SKM-1 treated with dmso at 0.1 percent for 144 hours (cell line): ENCODE measurements around the gene LRRC71.

ENCODE experiments used
- DNase-seq: peaks from one replicate; lab custom pipeline; 2025; ENCODE audit not compliant: unreplicated experiment; lab: John Stamatoyannopoulos, UW

The LRRC71 gene

DNA sequence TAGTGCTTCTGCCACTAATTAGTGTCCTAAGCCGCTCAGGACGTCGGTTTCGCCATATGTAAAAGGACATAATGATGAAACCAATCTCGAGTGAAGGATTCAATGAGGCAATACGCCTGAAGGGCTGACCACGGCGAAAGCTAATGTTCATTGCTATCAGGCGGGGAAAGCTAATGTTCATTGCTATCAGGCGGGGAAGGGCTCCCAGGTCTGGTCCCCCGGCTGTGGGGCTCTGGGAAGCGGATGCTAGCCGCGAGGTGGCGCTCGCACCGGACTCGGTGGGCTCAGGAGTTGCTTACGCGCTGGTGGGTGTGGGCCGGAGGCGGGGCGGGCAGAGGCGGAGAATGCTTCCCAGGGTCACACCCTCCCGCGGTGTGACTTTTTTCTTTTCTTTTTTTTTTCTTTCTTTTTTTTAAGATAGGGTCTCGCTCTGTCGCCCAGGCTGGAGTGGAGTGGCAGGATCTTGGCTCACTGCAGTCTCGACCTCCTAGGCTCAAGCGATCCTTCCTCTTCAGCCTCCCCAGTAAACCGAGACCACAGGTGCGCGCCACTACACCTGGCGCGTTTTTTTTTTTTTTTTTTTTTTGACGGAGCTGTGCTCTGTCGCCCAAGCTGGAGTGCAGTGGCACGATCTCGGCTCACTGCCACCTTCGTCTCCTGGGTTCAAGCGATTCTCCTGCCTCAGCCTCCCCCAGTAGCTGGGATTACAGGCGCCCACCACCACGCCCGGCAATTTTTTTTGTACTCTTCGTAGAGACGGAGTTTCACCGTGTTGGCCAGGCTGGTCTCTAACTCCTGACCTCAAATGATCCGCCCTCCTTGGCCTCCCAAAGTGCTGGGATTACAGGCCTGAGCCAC lies 28.0 kb upstream of the LRRC71 start:
- peak; percentile 84 for DNase-seq

DNA sequence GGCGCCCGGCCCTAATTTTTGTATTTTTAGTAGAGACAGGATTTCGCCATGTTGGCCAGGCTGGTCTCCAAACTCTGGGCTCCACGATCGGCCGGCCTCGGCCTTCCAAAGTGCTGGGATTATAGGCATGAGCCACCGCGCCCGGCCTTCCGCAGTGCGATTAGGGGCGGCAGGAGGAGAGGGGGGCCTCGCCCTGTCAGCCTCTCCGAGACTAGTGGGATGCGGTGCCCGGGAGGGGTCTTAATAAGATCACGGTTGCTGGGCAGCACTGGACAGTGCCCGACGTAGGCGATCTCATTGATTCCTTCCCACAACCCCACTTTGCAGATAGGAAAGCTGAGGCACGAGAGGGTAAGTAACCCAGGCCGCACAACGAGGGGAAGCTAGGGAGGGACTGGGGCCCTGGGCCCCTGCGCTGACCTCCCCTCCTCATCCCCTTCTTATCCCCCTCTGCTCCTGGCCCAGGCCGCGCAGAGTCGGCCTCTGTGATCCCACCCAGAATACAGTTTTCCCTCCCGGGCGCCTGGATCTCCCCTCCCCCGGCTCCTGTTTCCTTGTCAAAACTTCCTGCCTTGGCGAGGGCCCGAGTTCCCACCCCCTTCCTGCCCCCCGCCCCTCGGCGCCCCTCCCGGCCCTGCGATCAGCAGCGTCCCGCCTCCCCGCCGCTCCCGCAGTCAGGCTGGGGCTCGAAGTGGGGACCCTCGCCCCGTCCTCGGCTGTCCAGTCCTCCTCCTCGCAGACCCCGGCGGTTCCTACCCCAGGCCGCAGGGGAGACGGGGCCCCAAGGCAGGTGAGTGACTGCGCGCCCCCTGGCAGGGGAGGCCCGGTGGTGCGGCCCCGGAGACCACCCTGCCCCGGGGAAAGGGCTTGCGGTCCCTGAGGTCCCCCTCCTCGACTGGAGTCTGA lies 27.1 kb upstream of the LRRC71 start, which contains the start of gene PEAR1:
TSS of gene PEAR1 (plus strand) at position 671 of the 906 bp plus-strand sequence. CDS start 10,209 bp downstream, outside the sequence.
- no peak for DNase-seq

DNA sequence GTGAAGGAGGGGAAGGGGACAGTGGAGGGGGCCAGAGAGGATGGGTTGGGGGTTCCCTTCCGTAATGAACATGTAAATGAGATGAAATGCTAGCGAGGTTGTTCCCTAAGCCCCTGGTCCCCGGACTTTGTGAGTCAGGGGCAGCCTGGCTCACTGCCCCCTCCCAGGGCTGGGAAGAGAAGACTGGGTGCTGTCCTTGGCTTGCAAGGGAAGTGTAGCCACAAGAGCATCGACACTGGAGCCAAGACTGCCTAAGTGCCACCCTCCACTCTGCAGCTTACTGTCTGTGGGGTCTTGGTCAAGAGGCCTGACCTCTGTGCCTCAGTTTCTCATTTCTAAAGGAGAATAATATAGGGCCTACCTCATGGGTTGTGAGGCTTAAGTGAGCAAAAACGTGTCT lies 26.4 kb upstream of the LRRC71 start:
- no peak for DNase-seq

DNA sequence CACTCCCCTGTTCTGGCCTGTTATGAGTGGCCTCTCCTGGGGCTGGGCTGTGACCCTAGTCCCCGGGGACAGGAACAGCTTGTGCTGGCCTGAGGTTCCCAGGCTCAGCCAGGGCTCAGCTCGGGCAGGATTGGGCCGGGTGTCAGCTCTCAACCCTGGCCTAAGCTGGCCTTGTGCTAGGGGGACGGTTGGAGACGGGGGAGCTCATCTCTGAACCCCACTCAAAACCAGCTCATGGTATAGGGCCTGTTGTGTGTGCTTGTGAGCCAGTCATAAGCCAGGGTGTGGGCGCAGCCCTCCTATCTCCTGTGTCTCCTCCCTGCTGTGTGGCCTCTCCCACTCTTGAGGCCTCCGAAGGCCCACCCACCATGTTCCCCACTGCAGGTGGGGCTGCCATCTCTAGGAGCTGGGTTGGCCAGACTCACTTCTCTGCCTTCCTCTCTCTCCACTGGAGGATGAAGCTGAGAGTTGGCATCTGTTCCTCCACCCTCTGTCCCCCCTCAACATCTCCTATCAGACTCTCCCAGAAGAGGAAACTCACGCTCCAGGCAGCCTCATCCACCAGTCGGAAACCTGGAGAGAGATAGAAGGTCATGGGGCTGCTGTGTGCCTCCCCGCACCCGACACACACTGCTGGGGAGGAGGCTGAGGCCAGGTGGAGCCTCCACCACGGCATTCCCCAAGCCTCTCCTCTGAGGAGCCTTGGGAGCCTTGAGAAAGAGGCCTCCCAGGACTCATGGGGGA lies 25.5 kb upstream of the LRRC71 start:
- DNase-seq, result no peak

DNA sequence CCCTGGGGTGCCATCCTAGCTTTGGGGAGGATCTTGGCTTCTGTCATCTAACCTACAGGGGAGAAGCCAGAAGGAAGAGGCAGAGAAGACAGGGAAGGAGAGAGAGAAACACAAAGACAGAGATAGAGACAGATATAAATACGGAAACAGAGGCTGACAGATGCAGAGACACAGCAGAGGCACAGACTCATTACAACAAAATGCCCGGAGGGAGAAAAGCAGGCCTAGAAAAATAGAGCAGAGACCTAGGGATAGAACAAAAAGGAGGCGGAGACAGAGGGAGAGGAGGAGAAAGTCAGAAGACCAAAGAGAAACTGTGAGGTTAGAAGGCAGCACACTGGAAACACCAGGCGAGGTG lies 25.0 kb upstream of the LRRC71 start:
- no peak for DNase-seq

DNA sequence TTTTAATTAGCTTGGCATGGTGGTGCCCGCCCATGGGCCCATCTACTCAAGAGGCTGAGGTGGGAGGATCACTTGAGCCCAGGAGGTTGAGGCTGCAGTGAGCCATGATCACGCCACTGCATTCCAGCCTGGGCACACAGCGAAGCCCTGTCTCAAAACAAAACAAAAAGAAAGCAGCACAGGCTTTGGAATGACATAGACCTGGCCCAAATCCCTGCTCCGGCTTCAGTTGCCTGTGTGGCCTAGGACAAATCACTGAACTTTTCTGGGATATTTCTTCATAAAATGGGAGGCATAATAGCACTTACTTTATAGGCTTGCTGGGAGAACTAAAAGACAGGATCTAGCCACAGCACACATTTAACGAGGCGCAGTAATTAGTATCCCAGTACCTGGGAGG lies 24.5 kb upstream of the LRRC71 start:
- no peak for DNase-seq

DNA sequence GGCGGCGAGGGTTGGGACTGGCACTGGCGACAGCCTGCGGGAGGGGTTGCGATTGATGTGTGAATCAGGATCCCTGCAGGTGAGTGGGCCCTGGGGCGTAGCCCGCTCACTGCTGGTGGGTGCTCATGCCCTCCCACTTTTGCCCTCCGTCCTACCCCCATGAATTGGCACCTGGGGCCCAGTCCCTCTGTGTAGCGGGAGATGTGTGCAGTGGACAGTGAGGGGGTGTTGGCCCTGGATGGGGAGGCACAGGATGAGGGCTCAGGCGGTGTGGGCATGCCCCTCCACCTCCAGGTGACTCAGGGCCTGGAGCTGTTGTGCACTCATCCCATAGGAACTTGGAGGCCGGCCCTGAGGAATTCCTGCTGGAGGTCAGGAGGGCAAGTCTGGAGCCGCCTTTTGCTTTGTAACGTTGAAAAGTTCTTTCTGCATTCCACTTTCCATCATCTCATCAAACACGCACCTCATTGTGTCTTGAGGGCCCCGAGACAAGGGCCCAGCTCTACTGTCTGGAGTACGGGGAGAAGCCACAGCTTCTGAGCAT lies 23.9 kb upstream of the LRRC71 start:
- no peak for DNase-seq

DNA sequence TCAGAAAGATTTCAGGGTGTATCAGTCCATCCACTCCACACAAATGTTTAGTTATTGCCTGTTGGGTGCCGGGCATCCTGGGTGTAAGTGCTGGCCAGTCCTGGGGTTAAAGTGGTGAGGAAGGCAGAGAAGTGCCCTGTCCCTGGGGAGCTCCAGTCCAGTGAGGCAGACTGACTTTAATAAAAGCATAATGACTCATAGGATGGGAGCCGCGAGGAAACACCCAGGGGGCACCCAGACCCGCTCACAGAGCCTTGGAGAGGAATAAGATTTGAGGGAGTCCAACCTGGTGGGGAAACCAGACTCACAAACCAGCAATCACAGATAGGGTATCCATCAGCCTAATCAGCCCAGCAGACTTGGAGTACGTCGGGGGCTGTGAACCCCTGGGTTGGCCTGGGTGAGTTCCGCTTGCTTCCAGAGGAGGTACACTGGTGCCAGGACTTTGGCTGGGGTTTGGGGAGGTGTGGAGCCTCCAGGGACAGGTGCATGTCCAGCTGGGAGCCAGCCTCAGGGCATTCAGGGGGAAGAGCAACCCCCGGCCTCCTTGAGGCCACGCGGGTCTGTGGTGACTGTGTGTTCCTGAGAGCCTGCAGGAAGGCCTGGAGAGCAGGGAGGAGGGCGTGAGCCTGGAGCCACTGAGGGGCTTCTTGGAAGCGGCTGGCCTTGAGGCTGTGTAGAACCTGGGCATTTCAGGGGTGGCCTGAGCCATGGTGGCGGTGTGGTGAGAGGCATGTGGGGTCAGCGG lies 23.2 kb upstream of the LRRC71 start:
- no peak for DNase-seq

DNA sequence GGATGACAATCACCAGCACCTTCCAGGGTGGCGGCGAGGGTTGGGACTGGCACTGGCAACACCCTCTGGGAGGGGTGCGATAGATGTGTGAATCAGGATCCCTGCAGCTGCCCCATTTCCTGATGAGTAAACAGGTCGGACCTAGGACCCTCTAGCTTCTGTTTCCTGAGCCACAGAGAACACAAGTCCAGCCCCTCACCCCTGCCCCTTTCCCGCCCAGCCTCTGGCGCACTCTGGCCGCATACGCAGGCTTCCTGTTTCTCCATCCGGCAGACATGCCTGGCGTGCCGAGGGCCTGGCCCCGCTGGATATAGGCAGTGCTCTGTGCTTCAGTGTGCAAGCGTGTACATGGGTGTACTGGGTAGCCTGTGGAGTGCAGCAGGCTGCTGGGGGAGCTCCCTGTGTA lies 22.3 kb upstream of the LRRC71 start:
- no peak for DNase-seq

DNA sequence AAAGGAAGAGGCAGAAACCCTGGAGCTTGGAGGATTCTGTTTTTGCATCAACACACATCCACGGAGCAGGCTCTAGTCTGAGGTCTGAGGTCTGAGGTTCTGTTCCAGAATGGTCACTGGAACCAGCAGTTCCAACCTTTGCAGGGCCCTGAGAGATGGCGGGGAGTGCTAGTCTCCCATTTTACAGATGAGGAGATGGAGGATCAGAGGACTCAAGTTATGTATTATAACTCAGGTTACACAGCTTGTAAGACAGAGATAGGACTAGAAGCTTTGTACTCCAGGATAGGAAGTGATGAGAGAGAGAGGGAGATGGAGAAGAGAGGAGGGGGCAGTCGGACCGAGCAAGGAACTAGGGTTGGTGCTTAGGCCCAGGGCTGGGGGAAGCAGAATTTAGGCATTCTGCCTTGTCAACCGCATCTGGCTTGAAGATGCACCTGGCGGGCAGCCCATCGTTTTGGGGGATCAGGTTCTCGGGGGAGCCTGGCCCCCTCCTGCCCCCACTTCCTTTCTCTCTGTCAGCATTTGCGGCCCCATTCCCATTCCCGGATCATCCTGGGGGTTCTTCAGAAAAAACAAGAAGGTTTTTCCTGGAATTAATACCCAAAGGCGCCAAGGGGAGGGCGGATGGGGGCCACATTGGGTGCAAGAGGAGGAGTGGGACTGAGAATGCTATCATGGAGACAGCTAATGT lies 21.3 kb upstream of the LRRC71 start:
- no peak for DNase-seq

DNA sequence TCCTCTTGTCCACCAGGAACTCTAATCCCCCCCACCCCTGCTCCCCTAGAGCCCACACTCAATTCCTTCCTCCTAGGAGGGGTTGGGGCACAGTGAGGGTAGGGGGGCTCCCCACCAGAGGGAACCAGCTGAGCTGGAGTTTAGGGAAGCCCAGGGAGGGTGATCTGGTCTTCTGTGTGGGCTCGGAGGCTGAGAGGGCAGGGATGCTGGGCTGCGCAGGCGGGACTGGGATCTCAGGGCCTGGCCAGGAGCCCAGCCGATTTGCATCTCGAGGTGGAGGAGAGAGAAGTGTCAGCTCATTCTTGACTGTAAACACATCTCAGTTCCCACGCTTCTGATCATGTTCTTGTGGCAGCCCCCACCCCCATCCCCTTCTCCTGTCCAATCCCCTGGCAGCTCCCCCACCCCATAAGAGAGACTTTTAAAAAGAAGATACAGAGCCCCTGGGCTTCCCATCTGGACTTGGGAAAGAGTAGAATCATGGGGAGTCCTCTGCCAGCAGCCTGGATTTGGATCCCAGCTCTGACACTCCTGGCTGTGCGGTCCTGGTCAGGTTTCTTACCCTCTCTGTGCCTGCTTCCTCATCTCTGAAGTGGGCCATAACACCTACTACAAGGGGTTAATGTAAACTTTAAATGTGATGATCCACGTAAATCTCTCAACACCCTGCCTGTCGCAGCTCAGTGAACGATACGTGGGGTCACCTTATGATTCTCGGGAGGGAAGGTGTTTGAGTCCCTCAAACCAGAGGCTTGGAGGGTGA lies 20.3 kb upstream of the LRRC71 start:
- no peak for DNase-seq

DNA sequence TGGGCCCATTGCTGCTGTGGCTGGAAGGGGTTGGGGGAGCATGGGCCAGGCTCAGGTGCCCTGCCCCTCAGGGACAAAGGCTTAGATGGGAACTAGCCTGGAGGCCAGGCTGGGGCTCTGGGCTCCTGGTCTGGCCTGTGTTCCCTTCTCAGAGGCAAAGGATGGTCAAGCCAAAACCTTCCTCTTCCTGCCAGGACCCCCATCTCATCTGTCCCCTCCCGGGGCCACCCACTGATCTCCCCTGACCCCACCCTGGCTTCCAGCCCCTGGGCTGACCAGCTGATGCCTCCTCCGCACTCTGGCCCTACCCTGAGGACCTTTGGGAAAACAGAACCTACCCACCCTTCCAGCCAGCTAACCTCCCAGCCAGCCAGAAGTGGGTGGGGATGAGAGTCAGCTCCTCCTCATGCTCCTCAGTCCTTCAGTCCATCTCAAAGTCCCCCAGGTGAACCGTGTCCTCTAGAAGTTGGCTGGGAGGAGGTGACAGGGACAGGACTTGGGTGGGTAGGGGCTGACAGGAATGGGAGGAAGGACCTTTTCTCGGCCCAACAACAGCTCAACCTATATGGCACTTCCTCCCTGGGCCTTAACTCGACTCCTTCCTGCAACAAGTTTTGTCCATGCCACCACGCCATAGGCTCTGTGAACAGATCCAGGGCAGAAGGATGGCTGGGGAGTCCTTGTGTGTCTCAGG lies 19.4 kb upstream of the LRRC71 start:
- no peak for DNase-seq

DNA sequence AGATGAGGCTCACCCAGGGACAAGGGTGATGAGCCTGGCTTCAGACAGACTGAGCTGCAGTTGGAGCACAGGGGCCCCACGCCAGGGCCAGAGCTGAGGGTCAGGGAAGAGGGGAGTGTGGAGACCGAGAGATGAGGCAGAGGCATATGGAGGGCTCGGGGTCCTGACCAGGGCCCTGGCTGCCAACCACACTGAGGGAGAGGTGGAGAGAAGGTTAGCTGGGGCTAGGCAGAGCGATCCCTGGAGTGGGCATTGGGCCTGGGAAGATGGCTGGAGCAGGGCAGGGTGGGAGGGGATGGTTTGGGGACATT lies 18.9 kb upstream of the LRRC71 start:
- DNase-seq, result no peak

DNA sequence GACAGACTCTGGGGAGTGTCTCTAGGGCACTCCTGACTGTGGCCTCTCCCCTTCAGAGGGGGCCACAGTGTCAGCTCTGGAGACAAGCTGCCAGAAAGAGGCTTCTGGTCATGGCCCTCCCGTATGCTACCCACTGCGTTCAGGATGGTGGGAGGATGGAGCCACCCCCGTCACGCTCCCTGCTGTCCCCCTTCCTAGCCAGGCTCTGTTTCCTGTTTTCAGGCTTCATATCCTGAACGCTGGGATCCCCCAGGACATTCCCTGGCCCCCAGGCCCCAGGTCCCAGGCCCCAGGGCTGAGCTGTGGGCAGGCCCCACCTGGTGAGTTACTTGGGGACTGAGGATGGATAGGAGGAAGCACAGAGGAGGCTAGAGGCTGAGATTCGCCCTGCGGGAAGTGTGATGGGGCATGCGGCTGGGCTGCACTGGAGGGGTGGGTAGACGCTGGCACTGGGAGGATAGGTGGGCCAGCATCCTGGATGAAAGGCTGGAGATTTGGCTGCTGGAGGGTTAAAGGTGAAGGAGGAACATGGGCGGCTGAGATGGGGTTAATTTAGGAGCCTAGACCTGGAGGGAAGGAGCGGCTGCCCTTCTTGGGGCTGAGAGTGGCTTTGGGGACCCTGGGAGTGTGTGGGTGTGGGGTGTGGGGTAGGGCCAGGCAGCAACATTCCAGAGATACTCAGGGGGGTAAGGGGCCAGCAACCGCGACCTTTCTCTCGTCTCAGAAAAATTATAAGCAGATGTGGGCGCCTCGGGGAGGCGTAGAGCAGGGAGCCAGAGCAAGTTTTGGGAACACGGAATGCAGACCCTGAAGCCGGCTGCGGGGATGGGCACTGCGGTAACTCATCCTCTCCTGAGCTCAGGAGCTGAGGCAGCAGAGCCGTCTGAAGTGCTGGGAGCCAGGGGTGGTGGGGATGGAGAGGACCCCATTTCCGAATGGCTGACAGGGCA lies 18.2 kb upstream of the LRRC71 start:
- DNase-seq, result no peak

DNA sequence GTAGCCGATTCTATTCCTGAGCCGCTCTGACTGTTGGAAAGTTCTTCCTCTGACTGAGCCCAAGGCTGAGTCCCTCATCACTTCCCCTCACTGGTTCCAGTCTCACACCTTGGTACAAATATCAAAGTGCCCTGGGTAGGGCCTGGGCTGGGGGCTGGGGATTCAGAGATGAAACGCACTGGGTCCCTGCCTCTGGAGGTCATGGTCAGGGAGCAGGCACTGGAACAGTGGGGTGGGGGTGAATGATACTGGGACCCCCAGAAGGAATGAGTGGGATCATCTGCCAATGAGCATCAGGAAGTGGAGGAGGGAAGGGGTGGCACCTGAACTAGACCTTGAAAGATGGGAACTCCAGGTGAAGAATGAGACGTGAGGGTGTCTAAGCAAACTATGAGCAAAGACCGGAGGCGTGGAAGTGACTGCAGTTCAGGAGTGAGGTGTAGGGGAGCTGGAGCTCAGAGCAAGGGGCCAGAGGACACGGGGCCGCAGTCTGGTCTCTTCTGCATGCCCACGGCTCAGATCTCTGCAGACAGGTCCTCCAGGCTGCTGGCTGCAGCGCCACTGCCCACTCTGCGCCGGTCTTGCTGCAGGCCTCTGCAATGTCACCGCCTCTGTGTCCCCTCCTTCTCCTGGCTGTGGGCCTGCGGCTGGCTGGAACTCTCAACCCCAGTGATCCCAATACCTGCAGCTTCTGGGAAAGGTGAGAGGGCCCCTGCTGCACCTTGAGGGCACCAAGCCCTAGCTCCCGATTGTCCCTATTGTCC lies 16.9 kb upstream of the LRRC71 start:
- no peak for DNase-seq

DNA sequence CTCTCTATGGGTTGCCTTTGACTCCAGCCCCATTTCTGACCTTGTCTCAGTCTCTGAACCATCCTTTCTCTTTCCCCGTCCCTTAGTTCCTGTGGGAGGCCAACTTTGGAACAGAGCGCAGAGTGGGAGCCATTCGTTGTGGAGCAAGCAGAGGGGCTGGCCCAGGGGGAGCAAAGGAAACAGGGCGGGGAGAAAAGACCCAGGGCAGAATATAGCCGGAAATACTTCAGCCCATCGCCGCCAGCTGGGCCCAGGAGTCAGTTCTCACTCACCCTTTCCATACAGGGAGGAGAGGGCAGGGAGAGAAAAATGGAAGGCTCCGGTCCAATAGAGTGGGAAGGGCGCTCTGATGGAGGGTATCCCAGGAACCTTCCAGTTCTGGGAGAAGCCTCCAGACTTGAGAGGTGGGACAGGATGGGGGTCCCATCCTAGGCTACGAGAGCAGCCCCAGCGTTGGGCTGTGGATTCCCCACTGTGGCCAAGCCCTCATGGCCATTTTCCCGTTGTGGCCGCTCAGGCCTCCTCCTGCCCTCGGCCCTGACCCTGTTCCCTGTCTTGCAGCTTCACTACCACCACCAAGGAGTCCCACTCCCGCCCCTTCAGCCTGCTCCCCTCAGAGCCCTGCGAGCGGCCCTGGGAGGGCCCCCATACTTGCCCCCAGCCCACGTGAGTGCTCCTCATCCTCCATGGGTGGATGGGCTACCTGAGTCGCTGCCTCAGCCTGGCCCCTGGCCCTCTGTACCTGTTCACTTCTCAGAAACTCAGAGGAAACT lies 16.1 kb upstream of the LRRC71 start:
- no peak for DNase-seq
